ENCODE results near the gene THADA.
A peak's percentile ranks its signal among the peaks of the same experiment; 100 is the strongest.

Gene THADA

DNA sequence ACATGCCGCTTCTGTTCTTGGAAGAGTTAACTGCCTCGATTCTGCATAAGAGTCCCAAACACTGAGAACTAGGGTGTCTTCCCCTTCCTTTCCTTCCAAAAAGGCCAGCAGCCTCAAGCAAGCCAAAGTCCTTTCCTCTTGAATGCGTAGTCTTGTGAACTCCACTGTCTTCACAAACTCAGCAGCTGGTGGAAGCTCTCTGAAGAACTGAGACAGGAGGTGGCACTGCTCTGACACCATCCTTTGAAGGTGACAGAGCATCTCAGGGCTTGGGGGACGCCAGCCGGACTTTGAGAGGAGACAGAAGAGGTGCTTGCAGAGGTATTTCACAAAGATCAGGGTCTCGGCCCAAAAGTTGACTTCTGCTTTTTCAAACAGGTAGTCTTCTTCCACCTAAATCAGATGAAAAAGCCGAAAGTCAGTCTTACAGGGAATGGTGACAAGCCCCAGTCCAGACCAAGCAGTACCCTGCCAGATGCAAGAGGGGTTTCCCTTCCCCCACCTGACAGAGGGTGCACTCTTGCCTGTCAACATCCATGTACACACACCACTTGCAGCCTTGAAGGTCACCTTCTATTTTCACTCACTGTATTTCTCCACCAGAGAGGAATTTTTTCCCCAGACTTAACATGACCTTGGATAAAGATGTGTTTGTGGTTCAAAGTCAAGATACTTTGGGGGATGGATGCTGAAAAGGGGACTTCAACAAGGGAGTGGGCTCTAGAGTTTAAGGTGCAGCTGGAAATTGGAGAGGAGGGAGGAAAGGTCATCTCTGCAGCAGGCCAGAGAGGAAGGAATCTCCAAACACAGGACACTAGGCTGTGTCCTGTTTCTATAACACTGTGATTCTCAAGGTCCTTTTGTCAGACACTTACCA is 364.6 kb downstream of the THADA start:
- Histone ChIP-seq H3K27ac (ENCODE audit: insufficient read depth in 1 of 2, low read depth in 1 of 2, low read length in 2 of 2, poor library complexity in 1 of 2, severe bottlenecking in 2 of 2) (no peak overlapping the region), H3K4me3 (ENCODE audit: control insufficient read depth in 1 of 7, extremely low read depth in 1 of 7, insufficient read depth in 4 of 7, low read depth in 2 of 7, low read length in 6 of 7) (no peak overlapping the region), H3K9me3 (ENCODE audit: control extremely low read depth in 1 of 5, control insufficient read depth in 4 of 5, insufficient read depth in 2 of 5, low read depth in 1 of 5, low read length in 4 of 5) (no peaks in the 10 kb centered on the region), H3K27me3 (replicated peaks in 2 of 5; ENCODE audit: control insufficient read depth in 4 of 5, insufficient read depth in 5 of 5, low read length in 4 of 5) (no peaks in the 10 kb centered on the region), H3K4me1 (ENCODE audit: control extremely low read depth in 1 of 4, control insufficient read depth in 4 of 4, insufficient read depth in 4 of 4, low read length in 3 of 4) (peaks cover 16 to 44% (median 31%) of the 10 kb centered on the region in 4 experiments), H3K36me3 (ENCODE audit: control insufficient read depth in 4 of 4, insufficient read depth in 4 of 4, low read length in 3 of 4) (peaks cover 0 to 22% (median 17%) of the 10 kb centered on the region in 4 experiments)
- WGBS (ENCODE audit: insufficient coverage): 92% methylated on average over 6 of the region's 7 CpGs
- DNase-seq: no peak
- ChIA-PET CTCF (interaction anchor here (0.9 to 1.8 kb wide), 3 partner anchors 9 to 405 kb away, joined by 3 to 4 read pairs (median 4); no protein-coding TSS in a partner anchor), POLR2A (interaction anchor here (0.6 kb wide), 1 partner anchor 401 kb away, joined by 4 read pairs; no protein-coding TSS in a partner anchor)

DNA sequence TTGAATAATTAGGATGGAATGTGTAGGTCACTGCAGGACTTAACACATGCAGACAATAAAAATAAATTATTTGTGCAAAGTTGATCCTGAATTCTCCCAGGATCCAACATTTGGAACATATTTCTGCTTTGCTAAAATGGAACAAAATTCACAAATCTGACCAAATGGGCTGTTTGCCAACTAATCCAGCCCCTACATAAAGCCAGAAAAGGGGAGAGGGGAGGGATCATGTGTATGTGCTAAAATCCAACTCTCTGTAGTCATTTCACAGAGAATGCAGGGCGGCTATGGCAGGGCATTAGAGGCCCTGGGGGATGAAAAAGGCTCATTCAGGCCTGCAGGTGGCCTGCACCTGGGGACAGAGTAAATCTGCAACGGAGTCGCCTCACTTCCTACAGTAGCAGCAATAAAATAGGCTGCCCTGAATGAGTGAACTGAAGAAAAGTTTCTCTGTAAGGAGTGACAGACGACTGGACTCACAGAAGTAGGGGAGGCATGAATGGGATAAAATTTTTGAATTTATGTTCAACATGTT is 365.4 kb downstream of the THADA start:
- 100% methylated on average over 1 of the region's 4 CpGs for WGBS (ENCODE audit: insufficient coverage)
- peaks cover 16 to 44% (median 31%) of the 10 kb centered on the region in 4 experiments for H3K4me1 ChIP-seq (ENCODE audit: control extremely low read depth in 1 of 4, control insufficient read depth in 4 of 4, insufficient read depth in 4 of 4, low read length in 3 of 4)

GRCh38 chr2:43228756-43229659 is 366.8 kb downstream of the THADA start:
- CTCF ChIA-PET: interaction anchor here (0.5 to 13.6 kb wide), 53 partner anchors 9 to 405 kb away, joined by 3 to 178 read pairs (median 5); no protein-coding TSS in a partner anchor
- Histone ChIP-seq H3K4me3 (ENCODE audit: control insufficient read depth in 1 of 7, extremely low read depth in 1 of 7, insufficient read depth in 4 of 7, low read depth in 2 of 7, low read length in 6 of 7) (peak overlapping the region in 4 of 7 experiments; percentile 89 to 100 (median 95)), H3K36me3 (ENCODE audit: control insufficient read depth in 4 of 4, insufficient read depth in 4 of 4, low read length in 3 of 4) (peaks cover 0 to 37% (median 32%) of the 10 kb centered on the region in 4 experiments), H3K9me3 (ENCODE audit: control extremely low read depth in 1 of 5, control insufficient read depth in 4 of 5, insufficient read depth in 2 of 5, low read depth in 1 of 5, low read length in 4 of 5) (no peaks in the 10 kb centered on the region), H3K27ac (ENCODE audit: insufficient read depth in 1 of 2, low read depth in 1 of 2, low read length in 2 of 2, poor library complexity in 1 of 2, severe bottlenecking in 2 of 2) (peak overlapping the region; percentile 13 to 83), H3K4me1 (ENCODE audit: control extremely low read depth in 1 of 4, control insufficient read depth in 4 of 4, insufficient read depth in 4 of 4, low read length in 3 of 4) (peaks cover 16 to 38% (median 29%) of the 10 kb centered on the region in 4 experiments), H3K27me3 (replicated peaks in 2 of 5; ENCODE audit: control insufficient read depth in 4 of 5, insufficient read depth in 5 of 5, low read length in 4 of 5) (no peaks in the 10 kb centered on the region)
- WGBS (ENCODE audit: insufficient coverage): 0% methylated on average over 2 of the region's 6 CpGs
- DNase-seq: peak in 2 of 3 donors; percentile 45 to 50
- POLR2A ChIA-PET: interaction anchor here (0.6 to 6.0 kb wide), 9 partner anchors 13 to 418 kb away, joined by 3 to 57 read pairs (median 4); no protein-coding TSS in a partner anchor

More for the DNA sequence above, 365.4 kb downstream of the THADA start:
- ChIA-PET CTCF (interaction anchor here (0.7 to 13.6 kb wide), 13 partner anchors 23 to 404 kb away, joined by 3 to 178 read pairs (median 25); no protein-coding TSS in a partner anchor), POLR2A (no interaction called here)
- Histone ChIP-seq H3K4me3 (ENCODE audit: control insufficient read depth in 1 of 7, extremely low read depth in 1 of 7, insufficient read depth in 4 of 7, low read depth in 2 of 7, low read length in 6 of 7) (no peak overlapping the region), H3K36me3 (ENCODE audit: control insufficient read depth in 4 of 4, insufficient read depth in 4 of 4, low read length in 3 of 4) (peaks cover 0 to 26% (median 21%) of the 10 kb centered on the region in 4 experiments), H3K27me3 (replicated peaks in 2 of 5; ENCODE audit: control insufficient read depth in 4 of 5, insufficient read depth in 5 of 5, low read length in 4 of 5) (no peaks in the 10 kb centered on the region), H3K27ac (ENCODE audit: insufficient read depth in 1 of 2, low read depth in 1 of 2, low read length in 2 of 2, poor library complexity in 1 of 2, severe bottlenecking in 2 of 2) (no peak overlapping the region), H3K9me3 (ENCODE audit: control extremely low read depth in 1 of 5, control insufficient read depth in 4 of 5, insufficient read depth in 2 of 5, low read depth in 1 of 5, low read length in 4 of 5) (no peaks in the 10 kb centered on the region)
- DNase-seq: no peak

- Histone ChIP-seq H3K36me3 (ENCODE audit: control insufficient read depth in 4 of 4, insufficient read depth in 4 of 4, low read length in 3 of 4) (peaks cover 0 to 44% (median 38%) of the 10 kb centered on the region in 4 experiments), H3K9me3 (ENCODE audit: control extremely low read depth in 1 of 5, control insufficient read depth in 4 of 5, insufficient read depth in 2 of 5, low read depth in 1 of 5, low read length in 4 of 5) (no peaks in the 10 kb centered on the region), H3K4me1 (ENCODE audit: control extremely low read depth in 1 of 4, control insufficient read depth in 4 of 4, insufficient read depth in 4 of 4, low read length in 3 of 4) (peaks cover 16 to 31% (median 22%) of the 10 kb centered on the region in 4 experiments), H3K27ac (ENCODE audit: insufficient read depth in 1 of 2, low read depth in 1 of 2, low read length in 2 of 2, poor library complexity in 1 of 2, severe bottlenecking in 2 of 2) (peak overlapping the region; percentile 48 to 83), H3K27me3 (replicated peaks in 2 of 5; ENCODE audit: control insufficient read depth in 4 of 5, insufficient read depth in 5 of 5, low read length in 4 of 5) (no peaks in the 10 kb centered on the region), H3K4me3 (ENCODE audit: control insufficient read depth in 1 of 7, extremely low read depth in 1 of 7, insufficient read depth in 4 of 7, low read depth in 2 of 7, low read length in 6 of 7) (peak overlapping the region in 6 of 7 experiments; percentile 89 to 100 (median 95))
- WGBS (ENCODE audit: insufficient coverage): 39% methylated on average over 2 of the region's 2 CpGs
- ChIA-PET POLR2A (interaction anchor here (0.6 to 8.1 kb wide), 11 partner anchors 96 to 418 kb away, joined by 3 to 75 read pairs (median 10); no protein-coding TSS in a partner anchor), CTCF (interaction anchor here (0.8 to 13.6 kb wide), 42 partner anchors 8 to 404 kb away, joined by 3 to 178 read pairs (median 5); no protein-coding TSS in a partner anchor)
- DNase-seq: peak in 2 of 3 donors; percentile 55 to 67
Measured at GRCh38 chr2:43228321-43228751, 367.5 kb downstream of the THADA start.

GRCh38 chr2:43227830-43228281 is 368.0 kb downstream of the THADA start:
- H3K4me1 ChIP-seq (ENCODE audit: control extremely low read depth in 1 of 4, control insufficient read depth in 4 of 4, insufficient read depth in 4 of 4, low read length in 3 of 4): peaks cover 16 to 27% (median 21%) of the 10 kb centered on the region in 4 experiments
- no peak for DNase-seq
- no peaks in the 10 kb centered on the region for H3K9me3 ChIP-seq (ENCODE audit: control extremely low read depth in 1 of 5, control insufficient read depth in 4 of 5, insufficient read depth in 2 of 5, low read depth in 1 of 5, low read length in 4 of 5)
- POLR2A ChIA-PET: interaction anchor here (0.6 to 8.1 kb wide), 14 partner anchors 11 to 417 kb away, joined by 3 to 75 read pairs (median 4); no protein-coding TSS in a partner anchor
- CTCF ChIA-PET: interaction anchor here (0.8 to 13.6 kb wide), 24 partner anchors 10 to 398 kb away, joined by 3 to 178 read pairs (median 8); no protein-coding TSS in a partner anchor
- WGBS (ENCODE audit: insufficient coverage): 0% methylated on average over 6 of the region's 10 CpGs
- peaks cover 0 to 49% (median 40%) of the 10 kb centered on the region in 4 experiments for H3K36me3 ChIP-seq (ENCODE audit: control insufficient read depth in 4 of 4, insufficient read depth in 4 of 4, low read length in 3 of 4)
- H3K4me3 ChIP-seq (ENCODE audit: control insufficient read depth in 1 of 7, extremely low read depth in 1 of 7, insufficient read depth in 4 of 7, low read depth in 2 of 7, low read length in 6 of 7): peak overlapping the region; percentile 84 to 100 (median 93)
- no peaks in the 10 kb centered on the region for H3K27me3 ChIP-seq (replicated peaks in 2 of 5; ENCODE audit: control insufficient read depth in 4 of 5, insufficient read depth in 5 of 5, low read length in 4 of 5)
- H3K27ac ChIP-seq (ENCODE audit: insufficient read depth in 1 of 2, low read depth in 1 of 2, low read length in 2 of 2, poor library complexity in 1 of 2, severe bottlenecking in 2 of 2): peak overlapping the region; percentile 48 to 83

All from common myeloid progenitor, CD34-positive (primary cell).